ENCODE data around the gene ETV3.

ETV3 gene

DNA sequence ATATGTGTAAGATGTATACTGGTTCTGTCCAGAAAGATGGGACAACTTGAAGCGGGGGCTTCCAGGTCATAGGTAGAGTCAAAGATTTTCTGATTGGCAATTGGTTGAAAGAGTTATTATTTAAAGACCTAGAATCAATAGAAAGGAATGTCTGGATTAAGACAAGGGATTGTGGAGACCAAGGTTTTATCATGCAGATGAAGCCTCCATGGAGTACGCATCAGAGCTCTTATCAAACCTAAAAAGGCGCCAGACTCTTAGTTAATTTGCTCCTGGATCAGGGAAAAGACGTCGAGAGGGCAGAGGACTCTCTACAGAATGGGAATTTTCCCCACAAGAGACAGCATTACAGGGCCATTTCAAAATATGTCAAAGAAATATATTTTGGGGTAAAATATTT, 23.7 kb upstream of the ETV3 start:
- no peak for DNase-seq (ENCODE audit: low read depth, low spot score)

DNA sequence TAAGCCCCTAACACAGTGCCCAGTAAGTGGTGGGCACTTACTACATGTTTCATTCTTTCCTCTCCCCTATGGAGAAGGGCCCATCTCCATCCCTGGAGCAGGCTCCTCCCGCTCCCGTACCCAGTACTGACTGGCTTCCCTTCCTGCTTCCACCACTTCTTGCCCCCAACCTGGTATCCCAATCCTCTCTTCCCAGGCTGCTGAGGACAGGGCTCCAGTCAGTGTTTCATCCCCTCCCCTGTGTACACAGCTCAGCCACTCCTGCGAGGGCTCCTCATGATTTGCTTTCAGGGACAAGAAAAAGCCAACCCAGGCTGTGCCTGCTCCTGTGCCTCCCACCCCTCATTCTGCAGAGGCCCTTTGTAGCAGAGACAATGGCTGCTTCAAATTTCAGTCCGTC, 20.8 kb upstream of the ETV3 start:
- no peak for DNase-seq (ENCODE audit: low read depth, low spot score)

DNA sequence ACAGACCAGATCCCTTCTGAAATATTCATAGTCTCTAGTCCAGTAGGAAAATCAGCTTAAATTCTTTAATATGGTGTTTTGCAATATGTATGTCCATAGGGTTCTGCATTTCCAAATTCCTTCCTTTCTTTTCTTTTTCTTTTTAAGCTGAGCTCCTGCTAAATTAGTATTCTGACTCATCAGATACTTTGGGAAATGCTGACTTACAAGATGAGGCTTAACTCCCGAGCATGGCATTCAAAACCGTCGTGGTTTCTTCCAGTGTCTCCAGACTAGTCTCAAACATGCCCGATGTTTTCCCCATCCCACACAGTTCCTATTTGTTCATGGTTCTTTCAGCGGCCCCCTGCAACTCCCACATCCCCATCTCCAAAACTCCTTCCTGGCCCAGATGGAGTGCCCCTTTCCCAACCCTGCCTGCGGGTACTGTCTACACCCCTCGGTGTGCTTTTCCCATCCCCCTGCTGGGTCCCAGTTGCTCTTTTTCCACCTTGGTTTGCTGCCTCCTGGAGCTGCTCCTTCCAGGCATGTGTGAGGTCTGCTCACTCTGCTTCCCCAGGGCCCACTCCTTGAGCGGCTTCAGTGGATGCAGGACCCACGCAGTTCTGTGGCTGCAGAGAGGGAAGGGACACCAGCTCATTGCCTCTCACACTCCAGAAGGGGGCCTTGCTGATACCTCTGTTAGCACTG, 19.5 kb upstream of the ETV3 start:
- DNase-seq (ENCODE audit: low read depth, low spot score) = no peak

DNA sequence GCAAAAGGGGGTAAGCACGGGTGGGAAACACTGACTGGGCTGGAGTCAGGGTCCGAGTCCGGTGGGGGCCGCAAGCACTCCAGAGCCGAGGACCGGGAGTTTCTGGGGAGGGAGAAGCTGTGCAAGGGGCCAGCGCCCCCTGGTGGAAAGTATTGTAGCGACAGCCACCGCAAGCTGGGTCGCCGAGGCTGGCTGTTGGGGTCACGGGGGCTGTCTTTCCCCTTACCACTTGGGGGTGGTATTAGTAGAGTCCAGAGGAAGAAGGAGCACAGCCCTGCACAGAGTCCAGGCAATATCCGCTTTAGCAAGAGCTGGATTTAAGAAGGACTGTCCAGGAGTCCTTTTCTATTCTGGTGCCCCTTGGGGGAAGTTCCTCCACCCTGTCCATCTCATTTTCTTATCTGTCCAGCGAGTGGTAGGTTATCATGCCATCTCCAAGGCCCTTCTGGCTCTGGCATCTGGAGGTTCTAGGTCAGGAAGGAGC, 17.9 kb upstream of the ETV3 start:
- DNase-seq (ENCODE audit: low read depth, low spot score) = no peak

DNA sequence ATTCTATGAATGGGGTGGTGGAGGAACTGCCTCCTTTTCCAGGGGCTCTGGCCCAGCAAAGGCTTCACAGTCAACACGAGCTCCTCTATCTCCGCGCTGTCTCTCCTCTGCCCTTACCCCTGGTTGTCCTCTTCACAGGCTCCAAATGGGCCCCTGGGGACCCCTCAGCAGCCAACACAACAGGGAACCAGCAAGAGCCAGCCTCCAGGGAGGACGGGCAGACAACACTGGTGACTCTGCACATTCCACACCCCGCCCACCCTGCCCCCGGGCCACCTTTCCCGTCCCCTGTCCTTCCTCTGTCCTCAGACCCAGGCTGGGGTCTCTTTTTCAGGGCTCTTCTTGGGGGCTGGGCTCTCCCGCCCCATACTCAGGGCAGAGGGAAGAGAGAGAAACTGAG, 17.5 kb upstream of the ETV3 start:
- DNase-seq (ENCODE audit: low read depth, low spot score) = no peak

DNA sequence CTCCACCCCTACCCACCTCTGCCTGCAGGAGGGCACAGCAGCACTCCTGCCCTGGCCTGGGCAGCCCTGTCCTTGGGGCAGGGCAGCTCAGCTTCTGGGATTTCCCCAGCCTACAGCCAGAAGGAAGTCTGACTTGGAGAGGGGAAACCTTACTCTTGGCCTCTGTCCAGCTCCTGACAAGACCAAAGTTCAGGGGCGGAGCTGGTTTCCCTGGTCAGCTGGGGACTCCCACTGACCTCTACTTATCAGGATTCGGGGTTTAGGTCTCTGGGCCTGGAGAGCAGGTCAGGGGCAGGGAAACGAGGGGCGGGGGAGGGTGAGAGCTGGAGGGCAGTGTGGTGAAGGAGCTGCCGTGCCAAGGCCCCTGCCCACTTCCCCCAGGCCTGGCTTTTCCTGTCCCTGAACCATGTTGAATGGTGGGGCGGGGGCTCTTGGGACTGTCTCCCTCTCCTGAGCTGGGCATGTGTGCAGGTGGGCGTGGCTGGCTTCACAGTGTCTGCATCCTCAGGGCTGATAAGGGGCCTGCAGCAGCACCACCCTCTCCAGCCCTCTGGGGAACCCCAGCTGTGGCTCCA, 16.8 kb upstream of the ETV3 start:
- DNase-seq (ENCODE audit: low read depth, low spot score) = no peak

GRCh38 chr1:157154291-157154690, 16.1 kb upstream of the ETV3 start:
- DNase-seq (ENCODE audit: low read depth, low spot score) = no peak

- DNase-seq (ENCODE audit: low read depth, low spot score) = no peak
Measured at GRCh38 chr1:157153746-157154145, 15.6 kb upstream of the ETV3 start.

DNA sequence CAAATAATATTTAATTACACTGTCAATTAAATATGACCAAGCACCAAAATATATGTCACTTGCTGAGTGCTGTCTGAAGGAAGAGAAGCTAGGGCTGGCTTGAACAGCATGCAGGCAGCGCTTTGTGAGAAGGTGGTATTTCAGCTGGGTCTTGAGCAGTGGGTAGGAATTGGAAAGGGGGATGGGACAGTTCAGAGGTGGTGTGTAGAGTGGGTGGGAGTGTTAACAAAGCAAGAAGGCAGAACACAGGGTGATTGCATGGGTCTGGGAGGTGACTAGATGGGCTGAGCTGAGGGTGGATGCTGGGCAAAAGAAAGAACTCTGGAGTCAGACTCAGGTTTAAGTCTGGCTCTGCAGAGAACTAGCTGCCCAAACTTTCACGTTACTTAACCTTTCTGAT, 14.3 kb upstream of the ETV3 start:
- no peak for DNase-seq (ENCODE audit: low read depth, low spot score)

DNA sequence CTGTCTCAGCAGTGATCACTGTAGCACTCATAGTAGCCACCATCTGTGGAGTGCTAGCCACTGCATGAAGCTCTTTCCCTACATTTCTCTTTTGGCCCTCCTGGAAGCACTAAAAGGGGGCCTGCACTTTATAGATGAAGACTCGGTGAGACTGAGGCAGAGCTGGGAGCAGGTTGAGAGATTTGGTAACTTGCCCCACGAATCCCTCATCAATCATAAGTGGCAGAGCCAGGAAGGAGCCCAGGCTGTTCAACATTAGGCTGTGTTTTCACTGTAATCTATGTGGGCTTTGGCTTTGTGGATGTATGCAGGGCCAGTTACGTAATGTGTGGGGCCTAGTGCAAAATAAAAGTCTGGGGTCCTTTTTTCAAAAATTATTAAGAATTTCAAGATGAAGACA, 13.3 kb upstream of the ETV3 start:
- DNase-seq (ENCODE audit: low read depth, low spot score) = no peak

DNA sequence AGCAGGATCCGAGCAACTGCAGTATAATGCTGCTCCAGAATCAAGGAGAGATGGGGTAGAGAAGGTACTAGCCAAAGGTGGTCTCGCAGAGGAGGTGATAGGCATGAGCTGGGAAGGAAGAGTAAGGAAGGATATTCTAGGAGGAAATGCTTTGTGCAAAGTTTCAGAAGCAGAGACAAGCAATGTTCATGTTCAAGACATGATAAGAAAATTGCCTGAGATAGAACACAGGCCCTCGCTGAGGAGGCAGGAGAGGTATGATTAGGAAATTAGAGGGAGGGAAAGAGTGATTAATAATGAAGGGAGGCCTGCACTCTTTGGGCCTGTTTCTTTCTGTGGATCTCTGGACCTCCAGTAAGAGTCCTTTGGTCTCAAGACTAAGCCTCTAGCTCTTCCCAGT, 12.9 kb upstream of the ETV3 start:
- DNase-seq (ENCODE audit: low read depth, low spot score) = no peak

DNA sequence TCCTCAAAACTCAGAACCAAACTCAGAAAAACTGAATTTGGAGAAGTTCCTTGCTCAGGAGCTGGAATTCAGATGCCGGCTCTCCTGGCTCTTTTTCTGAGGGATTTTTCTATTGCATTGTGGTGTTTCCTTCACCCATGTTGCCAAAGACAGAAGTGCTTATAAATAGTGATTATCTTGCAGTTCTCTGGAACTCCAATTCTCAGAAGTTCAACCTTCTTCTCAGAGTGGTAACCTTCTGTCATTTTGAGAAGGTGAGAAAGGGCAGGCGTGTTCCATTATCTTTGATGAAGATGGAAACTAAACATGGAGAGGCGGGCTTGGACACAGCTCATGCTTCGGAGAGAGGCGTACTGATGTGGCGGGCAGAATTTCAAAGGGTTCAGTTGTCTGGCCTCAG, 12.4 kb upstream of the ETV3 start:
- no peak for DNase-seq (ENCODE audit: low read depth, low spot score)

DNA sequence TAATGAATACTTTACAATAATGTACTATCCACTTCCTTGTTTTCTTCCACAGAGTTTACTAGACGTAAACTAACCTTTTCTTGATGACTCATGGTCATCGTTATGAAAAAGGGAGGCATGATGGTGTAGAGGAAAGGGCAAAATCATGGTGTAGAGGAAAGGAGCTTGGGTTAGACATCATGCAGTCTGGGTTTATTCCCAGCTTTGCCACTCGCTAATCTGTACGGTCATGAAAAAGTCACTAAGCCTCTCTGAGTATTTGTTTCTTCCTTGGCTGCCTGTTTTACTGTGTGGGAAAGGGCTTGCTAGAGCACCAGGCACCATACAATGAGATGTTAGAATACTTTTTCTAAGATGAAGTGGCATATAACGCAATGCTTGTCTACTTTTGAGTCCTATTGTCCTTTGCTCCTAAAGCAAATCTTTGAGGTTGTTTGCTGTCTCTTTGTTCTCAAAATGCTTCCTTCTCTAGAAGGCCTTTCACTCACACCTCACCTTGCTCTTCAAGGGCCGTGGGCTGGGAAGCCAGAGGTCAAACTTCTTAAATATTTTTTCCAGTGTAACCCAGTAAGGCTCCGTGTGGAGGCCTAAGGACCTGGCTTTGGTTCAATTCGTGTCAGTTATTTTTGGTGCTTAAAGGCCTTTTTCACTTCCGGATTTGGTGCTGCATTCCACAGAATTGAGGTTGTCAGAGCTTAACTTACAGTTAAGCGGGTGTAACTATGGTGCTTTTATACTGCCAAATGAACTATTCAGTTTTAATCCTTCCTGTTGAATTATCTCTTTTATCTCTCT, 9.9 kb upstream of the ETV3 start:
- no peak for DNase-seq (ENCODE audit: low read depth, low spot score)

DNA sequence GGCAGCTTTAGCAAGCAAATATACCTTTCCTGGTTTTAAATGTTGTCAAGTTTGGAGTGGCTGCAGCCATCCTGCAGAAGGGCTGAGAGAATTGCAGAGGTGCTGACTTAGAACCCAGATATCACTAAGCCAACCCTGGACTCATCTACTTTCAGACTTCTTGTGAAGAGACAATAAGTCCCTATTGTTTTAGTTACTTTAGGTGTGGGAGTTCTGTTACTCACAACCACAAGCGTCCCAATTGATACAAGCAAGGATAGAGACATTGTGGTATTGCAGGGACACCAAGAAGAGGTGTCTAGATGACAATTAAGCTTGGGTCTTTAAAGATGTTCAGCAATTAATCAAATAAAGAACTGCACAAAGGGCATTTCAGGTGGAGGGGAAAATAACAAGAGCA, 8.8 kb upstream of the ETV3 start:
- no peak for DNase-seq (ENCODE audit: low read depth, low spot score)

GRCh38 chr1:157146244-157146643, 8.0 kb upstream of the ETV3 start:
- no peak for DNase-seq (ENCODE audit: low read depth, low spot score)

DNA sequence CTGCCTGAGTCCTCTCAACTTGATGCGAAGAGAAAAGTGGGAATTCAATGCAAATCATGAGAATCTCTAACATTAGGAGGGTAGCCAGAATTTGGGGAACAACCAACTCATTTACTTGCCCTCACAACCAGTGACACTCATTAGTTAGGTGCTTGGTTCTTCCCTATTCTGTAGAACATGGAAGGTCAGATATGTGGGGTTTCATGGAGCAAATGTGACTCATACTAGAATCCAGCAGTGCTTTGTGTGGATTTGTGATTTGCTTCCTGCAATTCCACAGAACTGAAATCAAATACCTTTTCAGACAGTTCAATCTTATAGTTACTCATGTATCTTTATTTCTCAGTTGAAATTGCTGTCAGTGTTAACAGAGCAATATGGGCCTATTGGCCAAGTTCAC, 6.9 kb upstream of the ETV3 start:
- no peak for DNase-seq (ENCODE audit: low read depth, low spot score)

DNA sequence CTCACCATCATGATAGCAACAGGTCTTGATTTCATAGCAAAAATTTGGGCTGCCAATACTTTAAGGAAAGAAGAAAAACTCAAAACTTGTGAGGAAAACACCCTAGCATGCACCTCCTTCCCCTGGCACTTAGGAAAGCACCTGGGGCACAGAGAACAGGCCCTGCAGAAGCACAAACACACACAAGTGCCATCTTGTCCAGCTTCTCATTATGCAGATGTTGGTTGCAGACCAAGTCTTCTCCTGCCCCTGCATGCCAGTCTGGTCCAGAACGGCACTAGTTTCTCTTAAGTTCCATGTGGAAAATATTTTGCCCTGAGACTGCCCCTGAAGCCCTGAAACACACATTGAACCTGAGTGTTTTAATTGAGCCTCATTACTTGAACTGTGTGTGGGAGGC, 6.3 kb upstream of the ETV3 start:
- no peak for DNase-seq (ENCODE audit: low read depth, low spot score)

DNA sequence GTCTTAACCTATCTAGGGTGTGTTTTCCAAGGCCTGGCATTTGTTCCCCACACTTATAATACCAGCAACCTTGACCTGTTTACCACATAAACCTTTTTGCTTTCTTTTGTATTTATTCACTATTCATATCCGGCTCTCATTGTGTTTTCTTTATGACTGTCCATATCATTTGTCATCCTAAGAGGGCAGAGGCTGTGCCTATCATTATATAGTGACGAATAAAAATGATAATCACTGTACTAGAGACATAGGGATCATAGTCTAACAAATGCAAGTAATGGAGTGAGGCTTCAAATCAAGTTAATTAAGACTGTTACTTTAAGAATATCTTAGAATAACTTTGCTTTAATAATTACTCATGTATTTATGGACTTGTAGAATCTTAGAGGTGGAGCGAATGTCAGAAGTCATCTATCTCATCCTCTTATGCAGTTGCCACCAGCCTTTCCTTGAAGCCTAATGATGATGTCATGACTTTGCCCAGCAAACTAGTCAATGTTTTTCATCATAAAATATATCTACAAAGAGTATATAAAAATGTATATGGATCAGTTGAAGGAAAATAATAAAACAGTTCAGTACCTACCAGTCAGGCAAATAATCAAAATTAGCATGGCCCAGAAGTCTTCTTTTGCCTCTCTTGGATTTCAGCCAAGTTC, 4.7 kb upstream of the ETV3 start:
- DNase-seq (ENCODE audit: low read depth, low spot score) = no peak

DNA sequence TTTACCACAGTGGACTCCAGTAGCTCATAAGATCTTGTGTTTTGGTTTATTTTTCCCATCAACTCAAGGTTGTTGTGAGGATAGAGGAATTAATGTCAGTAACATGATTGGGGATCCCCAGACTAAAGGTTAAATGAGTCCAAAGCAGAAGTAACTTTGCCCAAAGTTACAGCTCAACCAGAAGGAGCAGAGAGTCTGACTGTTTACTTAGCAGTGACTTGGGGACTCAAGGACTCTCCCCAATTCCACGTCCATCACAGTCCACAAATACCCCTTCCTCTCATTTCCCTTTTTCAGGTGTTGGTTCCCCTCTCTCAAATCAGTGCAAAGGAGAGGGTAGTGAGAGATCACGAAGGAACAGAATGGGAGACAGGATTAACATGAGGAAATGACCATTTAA, 4.0 kb upstream of the ETV3 start:
- DNase-seq (ENCODE audit: low read depth, low spot score) = no peak

GRCh38 chr1:157141212-157141855, 3.1 kb upstream of the ETV3 start:
- DNase-seq (ENCODE audit: low read depth, low spot score) = no peak

- no peak for DNase-seq (ENCODE audit: low read depth, low spot score)
Measured at GRCh38 chr1:157140063-157140588, 1.9 kb upstream of the ETV3 start.

All from iPS DF 19.7 (cell line).